Measurements from ENCODE around the gene PLXNA4.

GRCh38 chr7:132077971-132078685, 498.1 kb downstream of the PLXNA4 start:
- TF ChIP-seq EZH2 (IDR thresholded peaks at IDR 0.05; ENCODE audit: borderline replicate concordance) (no peak), CTCF (IDR thresholded peaks at IDR 0.05; ENCODE audit: poor library complexity) (no peak), EZH2phosphoT487 (IDR thresholded peaks at IDR 0.05; ENCODE audit: low read depth, severe bottlenecking, unreplicated experiment) (no peak)

Measured in hepatocyte (in vitro differentiated cells).